Subcutaneous abdominal adipose tissue (tissue), 5 donors: Measurements from ENCODE around the gene KDM7A.

Experiments
- H3K27ac ChIP-seq: one replicate; pipeline ENCODE4 v1.7.0; 2013; ENCODE audit warnings: low read depth, mild to moderate bottlenecking, inconsistent platforms, low read length, moderate library complexity
- H3K27me3 ChIP-seq, 5 donors: one replicate each; pipeline ENCODE4 v1.7.0; 2013; ENCODE audit warnings: low read length in 5 of 5, inconsistent platforms in 1 of 5; ENCODE audit not compliant: control insufficient read depth in 5 of 5, insufficient read depth in 4 of 5
- H3K36me3 ChIP-seq, 5 donors: one replicate each; pipeline ENCODE4 v1.7.0; 2013; ENCODE audit warnings: low read length in 5 of 5; ENCODE audit not compliant: control insufficient read depth in 5 of 5, insufficient read depth in 5 of 5
- H3K4me1 ChIP-seq, 5 donors: one replicate each; pipeline ENCODE4 v1.7.0; 2013; ENCODE audit warnings: low read length in 5 of 5, mild to moderate bottlenecking in 3 of 5, moderate library complexity in 1 of 5; ENCODE audit not compliant: control insufficient read depth in 5 of 5, insufficient read depth in 5 of 5
- H3K4me3 ChIP-seq, 5 donors: one replicate each; pipeline ENCODE4 v1.7.0; 2013; ENCODE audit warnings: low read length in 5 of 5, low read depth in 1 of 5
- H3K9ac ChIP-seq, 5 donors: one replicate each; pipeline ENCODE4 v1.7.0; 2013; ENCODE audit warnings: low read length in 5 of 5, mild to moderate bottlenecking in 4 of 5, moderate library complexity in 3 of 5
- H3K9me3 ChIP-seq, 5 donors: one replicate each; pipeline ENCODE4 v1.7.0; 2013; ENCODE audit warnings: low read length in 5 of 5; ENCODE audit not compliant: control insufficient read depth in 5 of 5
- donor health status: healthy.
- donor health status: healthy.
- donor health status: healthy.
- donor health status: healthy.
- donor health status: healthy.

The KDM7A gene

DNA sequence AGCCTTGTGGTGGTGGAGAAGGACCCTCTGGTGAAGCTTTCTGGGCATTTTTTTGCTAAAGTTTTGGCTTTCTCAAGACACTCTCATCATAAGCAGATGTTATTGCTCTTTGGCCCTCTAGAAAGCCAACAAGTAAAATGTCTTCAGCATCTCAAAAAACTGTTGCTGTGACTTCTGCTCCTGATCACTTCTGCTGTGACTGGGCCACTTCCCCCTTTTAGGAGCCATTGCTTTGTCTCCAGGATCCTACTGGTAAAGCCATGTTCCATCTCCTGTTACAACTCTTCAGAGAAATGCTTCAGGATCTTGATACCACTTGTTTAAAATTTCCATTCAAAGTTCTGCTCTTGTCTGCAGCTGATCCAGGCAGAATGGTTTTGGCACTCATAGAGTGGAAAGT, 125.0 kb downstream of the KDM7A start:
- no peak overlapping the region for H3K27ac ChIP-seq
- H3K36me3 ChIP-seq, result peaks cover 5 to 33% (median 12%) of the 10 kb centered on the region in 5 donors
- no peak overlapping the region for H3K9ac ChIP-seq
- H3K9me3 ChIP-seq, result no peaks in the 10 kb centered on the region
- no peak overlapping the region for H3K4me3 ChIP-seq
- peaks cover 0 to 20% (median 0%) of the 10 kb centered on the region in 5 donors for H3K4me1 ChIP-seq
- no peaks in the 10 kb centered on the region for H3K27me3 ChIP-seq

DNA sequence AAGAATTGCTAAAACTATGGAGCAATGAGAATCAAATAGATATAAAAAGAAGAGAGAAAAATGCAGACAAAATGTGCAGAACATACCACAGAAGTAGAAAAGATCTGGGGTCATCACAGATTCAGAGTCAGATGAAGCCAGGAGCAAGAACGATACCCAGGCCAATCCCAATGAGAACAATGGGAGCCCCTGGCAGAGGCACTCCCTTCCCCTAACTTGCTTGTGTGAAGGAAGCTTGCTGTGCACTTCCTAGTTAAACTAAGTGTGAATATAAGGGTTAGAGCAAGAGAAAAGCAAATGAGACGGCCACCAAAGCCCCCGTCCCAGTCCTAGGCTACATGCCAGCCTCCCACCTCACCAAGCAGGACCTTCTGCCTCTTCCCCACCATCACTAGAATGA, 126.7 kb downstream of the KDM7A start:
- Histone ChIP-seq H3K9me3 (no peaks in the 10 kb centered on the region), H3K4me1 (peaks cover 0 to 16% (median 0%) of the 10 kb centered on the region in 5 donors), H3K27me3 (no peaks in the 10 kb centered on the region), H3K4me3 (no peak overlapping the region), H3K9ac (no peak overlapping the region), H3K27ac (peak overlapping the region; percentile 27), H3K36me3 (peaks cover 11 to 39% (median 24%) of the 10 kb centered on the region in 5 donors)

DNA sequence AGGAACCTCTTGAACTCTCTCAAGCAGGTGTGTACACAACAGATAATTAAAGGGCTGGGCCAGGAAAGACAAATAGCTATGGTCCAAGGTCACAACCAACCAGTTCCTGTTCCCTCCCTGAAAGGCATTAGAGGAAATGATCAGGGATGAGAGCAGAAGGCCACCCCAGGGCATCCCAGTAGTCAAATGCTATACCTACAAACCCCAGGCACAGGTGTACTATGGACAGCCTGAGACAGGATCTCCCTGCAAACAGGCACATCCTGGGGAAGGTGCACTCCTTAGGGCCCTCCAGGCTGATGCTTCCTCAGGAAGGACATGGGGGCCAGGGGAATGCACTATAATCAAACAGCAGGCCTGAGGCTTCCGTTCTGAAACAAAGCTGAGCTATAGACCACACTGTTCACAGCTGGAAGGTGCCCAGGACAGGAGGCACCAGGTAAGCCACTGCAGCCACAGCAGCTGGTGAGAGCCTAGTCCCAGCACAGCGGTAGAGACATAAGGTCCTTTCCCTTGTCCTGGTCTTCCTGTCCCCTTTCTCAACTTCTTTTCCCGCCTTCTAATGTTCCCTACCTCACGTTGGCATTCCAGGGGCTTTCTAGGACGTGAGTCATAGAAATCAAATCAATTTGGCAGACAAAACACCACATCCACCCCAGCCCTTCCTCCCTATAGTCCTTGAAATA, 127.3 kb downstream of the KDM7A start:
- peaks cover 11 to 35% (median 22%) of the 10 kb centered on the region in 5 donors for H3K36me3 ChIP-seq
- no peak overlapping the region for H3K9ac ChIP-seq
- H3K9me3 ChIP-seq, result no peaks in the 10 kb centered on the region
- no peaks in the 10 kb centered on the region for H3K27me3 ChIP-seq
- peaks cover 0 to 16% (median 0%) of the 10 kb centered on the region in 5 donors for H3K4me1 ChIP-seq
- peak overlapping the region; percentile 27 for H3K27ac ChIP-seq
- no peak overlapping the region for H3K4me3 ChIP-seq

DNA sequence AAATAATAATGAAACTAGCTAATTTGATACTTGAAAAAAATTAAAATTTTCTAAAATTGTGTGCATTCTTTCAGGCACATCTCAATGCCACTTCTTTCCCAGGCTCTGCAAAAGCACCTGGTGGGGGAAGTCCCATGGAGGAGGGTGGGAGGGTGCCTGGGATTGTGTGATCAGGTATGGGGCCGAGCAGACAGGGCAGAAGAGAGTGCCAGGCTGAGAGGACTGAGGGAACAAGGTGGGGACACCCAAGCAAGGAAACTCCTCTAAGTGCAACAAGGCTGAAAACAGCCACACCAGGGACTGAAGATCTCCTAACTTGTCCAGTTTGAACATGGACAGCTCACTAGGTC, 127.8 kb downstream of the KDM7A start:
- H3K27ac ChIP-seq, result no peak overlapping the region
- H3K27me3 ChIP-seq, result no peaks in the 10 kb centered on the region
- H3K9me3 ChIP-seq, result no peaks in the 10 kb centered on the region
- H3K36me3 ChIP-seq, result peaks cover 8 to 35% (median 22%) of the 10 kb centered on the region in 5 donors
- peaks cover 0 to 16% (median 0%) of the 10 kb centered on the region in 5 donors for H3K4me1 ChIP-seq
- H3K9ac ChIP-seq, result no peak overlapping the region
- no peak overlapping the region for H3K4me3 ChIP-seq

DNA sequence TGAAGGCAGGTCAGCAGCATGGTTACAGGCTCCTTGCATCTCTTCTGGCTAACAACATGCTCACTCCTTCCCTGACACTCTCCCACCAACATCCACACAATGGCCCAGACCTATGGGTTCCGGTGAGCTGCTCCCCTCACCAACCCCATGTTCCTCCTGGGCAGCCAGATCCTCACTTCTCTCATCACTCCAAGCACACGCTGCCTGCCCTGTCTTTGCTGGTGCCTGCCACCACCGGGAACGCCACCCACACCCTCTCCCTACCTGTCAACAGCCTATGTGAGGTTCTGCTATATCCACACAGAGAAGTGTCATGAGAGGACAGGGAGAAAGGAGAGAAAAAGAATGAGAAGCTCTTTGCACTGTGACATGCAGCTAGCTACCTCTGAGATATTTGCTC, 128.6 kb downstream of the KDM7A start:
- Histone ChIP-seq H3K4me3 (no peak overlapping the region), H3K4me1 (peaks cover 0 to 16% (median 0%) of the 10 kb centered on the region in 5 donors), H3K9me3 (no peaks in the 10 kb centered on the region), H3K27ac (no peak overlapping the region), H3K27me3 (no peaks in the 10 kb centered on the region), H3K9ac (no peak overlapping the region), H3K36me3 (peaks cover 8 to 30% (median 20%) of the 10 kb centered on the region in 5 donors)

DNA sequence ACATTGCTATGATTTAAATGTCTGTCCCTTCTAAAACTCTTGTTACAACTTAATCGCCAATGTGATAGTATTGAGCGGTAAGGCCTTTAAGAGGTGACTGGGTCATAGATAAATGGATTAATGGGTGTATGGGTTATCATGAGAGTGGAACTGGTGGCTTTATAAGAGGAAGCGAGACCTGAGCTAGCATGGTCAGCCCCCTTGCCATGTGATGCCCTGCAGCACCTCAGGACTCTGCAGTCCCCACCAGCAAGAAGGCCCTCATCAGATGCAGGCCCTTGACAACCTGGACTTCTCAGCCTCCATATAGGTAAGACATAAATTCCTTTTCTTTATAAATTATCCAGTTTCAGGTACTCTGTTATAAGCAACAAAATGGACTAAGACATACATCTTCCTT, 129.6 kb downstream of the KDM7A start:
- Histone ChIP-seq H3K36me3 (peaks cover 10 to 31% (median 20%) of the 10 kb centered on the region in 5 donors), H3K9ac (no peak overlapping the region), H3K9me3 (no peaks in the 10 kb centered on the region), H3K27me3 (no peaks in the 10 kb centered on the region), H3K27ac (no peak overlapping the region), H3K4me3 (no peak overlapping the region), H3K4me1 (peaks cover 0 to 16% (median 0%) of the 10 kb centered on the region in 5 donors)

DNA sequence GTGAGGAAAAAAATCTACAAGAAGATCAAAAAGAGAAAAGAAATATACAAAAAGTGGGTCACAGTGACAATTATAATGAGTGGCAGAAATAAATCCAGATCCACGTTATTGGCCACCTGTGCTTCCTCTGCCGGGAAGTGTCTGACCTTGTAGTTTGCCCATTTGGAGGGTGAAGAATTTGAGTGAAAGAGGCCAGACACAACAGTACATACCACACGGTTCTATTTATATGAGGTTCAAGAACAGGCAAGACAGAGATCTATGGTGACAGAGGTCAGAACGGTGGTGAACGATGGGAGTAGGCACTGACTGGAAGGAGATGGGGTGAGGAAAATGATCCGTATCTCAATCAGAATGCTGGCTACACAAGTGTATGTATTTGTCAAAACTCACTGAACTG, 131.1 kb downstream of the KDM7A start:
- Histone ChIP-seq H3K4me3 (no peak overlapping the region), H3K9ac (no peak overlapping the region), H3K27me3 (no peaks in the 10 kb centered on the region), H3K9me3 (no peaks in the 10 kb centered on the region), H3K36me3 (peaks cover 13 to 44% (median 28%) of the 10 kb centered on the region in 5 donors), H3K27ac (no peak overlapping the region), H3K4me1 (peaks cover 0 to 16% (median 0%) of the 10 kb centered on the region in 5 donors)

DNA sequence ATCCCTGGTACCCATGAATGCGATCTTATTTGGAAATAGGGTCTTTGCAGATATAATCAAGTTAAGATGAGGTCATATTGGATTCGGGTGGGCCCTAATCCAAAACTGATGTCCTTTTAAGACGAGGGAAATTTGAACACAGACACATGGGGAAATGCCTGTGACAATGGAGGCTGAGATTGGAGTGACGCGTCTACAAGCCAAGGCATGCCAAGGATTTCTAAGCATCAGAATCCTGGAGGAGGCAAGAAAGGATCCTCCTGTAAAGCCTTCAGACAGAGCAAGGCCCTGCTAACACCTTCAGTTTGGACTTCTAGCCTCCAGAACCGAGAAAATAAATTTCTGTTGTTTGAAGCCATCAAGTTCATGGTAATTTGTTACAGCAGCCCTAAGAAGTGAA, 132.5 kb downstream of the KDM7A start:
- Histone ChIP-seq H3K36me3 (peaks cover 13 to 55% (median 37%) of the 10 kb centered on the region in 5 donors), H3K4me3 (no peak overlapping the region), H3K9me3 (no peaks in the 10 kb centered on the region), H3K9ac (no peak overlapping the region), H3K4me1 (peaks cover 0 to 9% (median 0%) of the 10 kb centered on the region in 5 donors), H3K27me3 (no peaks in the 10 kb centered on the region), H3K27ac (no peak overlapping the region)

DNA sequence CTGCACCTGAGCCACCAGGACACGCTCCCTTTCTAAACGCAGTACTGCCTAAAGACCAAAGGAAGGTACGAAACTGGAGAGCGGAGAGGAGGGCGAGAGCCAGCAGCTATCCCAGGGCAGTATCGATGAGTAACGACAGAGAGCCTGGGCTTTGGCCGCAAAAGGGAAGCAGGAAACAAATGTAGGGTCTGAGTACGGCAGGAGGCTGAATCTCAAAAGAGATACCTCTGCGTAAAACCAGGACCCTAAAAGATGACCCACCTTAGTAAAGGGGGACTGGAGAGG, 134.5 kb downstream of the KDM7A start:
- H3K27ac ChIP-seq, result no peak overlapping the region
- H3K36me3 ChIP-seq, result peaks cover 9 to 58% (median 50%) of the 10 kb centered on the region in 5 donors
- H3K4me3 ChIP-seq, result no peak overlapping the region
- H3K9ac ChIP-seq, result no peak overlapping the region
- no peaks in the 10 kb centered on the region for H3K9me3 ChIP-seq
- peaks cover 0 to 12% (median 4%) of the 10 kb centered on the region in 5 donors for H3K4me1 ChIP-seq
- no peaks in the 10 kb centered on the region for H3K27me3 ChIP-seq

DNA sequence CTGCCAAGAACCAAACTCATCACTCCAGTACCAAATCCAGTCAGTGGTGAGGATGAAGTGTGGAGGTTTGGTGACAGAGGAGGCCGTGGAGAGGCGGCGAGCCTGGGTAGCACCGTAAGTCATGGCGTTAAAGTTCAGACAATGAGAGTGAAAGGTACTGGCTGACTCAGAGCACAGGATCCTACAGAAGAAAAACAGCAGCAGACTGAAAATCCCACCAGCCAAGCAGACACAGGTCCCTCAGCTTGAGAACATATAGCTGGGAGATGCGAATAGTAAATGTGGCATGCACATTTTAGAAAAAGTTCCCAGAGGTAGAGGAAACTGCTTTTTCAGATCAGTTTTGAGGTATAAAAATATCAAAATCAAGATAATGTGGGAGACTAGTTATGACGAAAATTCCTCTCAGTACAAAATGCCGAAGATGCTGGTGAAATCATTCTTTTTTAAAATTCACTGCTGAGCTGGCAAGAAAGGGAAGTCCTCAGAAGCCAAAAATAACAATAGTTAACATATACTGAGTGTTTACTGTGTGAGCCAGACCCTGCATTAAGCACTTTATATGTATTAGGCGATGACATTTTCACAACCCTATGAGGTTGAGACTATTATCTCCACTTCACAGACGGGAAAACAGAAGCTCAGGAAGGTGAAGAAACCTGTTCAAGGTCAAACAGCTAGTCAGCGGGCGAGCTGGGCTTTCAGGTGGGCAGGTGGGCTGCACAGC, 135.0 kb downstream of the KDM7A start:
- peaks cover 9 to 58% (median 50%) of the 10 kb centered on the region in 5 donors for H3K36me3 ChIP-seq
- no peaks in the 10 kb centered on the region for H3K27me3 ChIP-seq
- H3K27ac ChIP-seq, result no peak overlapping the region
- H3K4me3 ChIP-seq, result no peak overlapping the region
- no peaks in the 10 kb centered on the region for H3K9me3 ChIP-seq
- no peak overlapping the region for H3K9ac ChIP-seq
- H3K4me1 ChIP-seq, result peaks cover 0 to 12% (median 4%) of the 10 kb centered on the region in 5 donors
